Bone marrow (tissue), 2 donors: ENCODE measurements around the gene HNRNPC.
"Not testable (repeated sequence)": the region's sequence is repeated elsewhere in the genome, so short reads cannot be mapped to it uniquely, and the experiment has no call there.

Source experiments
- DNase-seq, 2 donors: peaks; one replicate each; lab custom pipeline; 2025; lab: John Stamatoyannopoulos, UW

Gene HNRNPC

DNA sequence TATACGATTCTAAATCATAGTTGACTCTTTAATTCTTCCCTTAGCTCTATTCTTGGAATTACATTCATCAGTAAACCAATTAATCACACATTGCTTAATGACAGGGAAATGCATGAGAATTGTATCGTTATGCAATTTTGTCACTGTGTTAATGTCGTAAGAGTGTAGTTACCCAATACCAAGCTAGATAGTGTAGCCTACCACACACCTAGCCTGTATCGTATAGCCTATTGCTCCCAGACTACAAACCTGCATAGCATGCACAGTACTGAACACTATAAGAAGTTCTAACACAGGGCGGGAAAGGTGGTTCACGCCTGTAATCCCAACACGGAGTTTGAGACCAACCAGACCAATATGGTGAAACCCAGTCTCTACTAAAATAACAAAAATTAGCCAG lies 24.7 kb downstream of the HNRNPC start:
- DNase-seq: peak in 1 of 2 donors; percentile 6

DNA sequence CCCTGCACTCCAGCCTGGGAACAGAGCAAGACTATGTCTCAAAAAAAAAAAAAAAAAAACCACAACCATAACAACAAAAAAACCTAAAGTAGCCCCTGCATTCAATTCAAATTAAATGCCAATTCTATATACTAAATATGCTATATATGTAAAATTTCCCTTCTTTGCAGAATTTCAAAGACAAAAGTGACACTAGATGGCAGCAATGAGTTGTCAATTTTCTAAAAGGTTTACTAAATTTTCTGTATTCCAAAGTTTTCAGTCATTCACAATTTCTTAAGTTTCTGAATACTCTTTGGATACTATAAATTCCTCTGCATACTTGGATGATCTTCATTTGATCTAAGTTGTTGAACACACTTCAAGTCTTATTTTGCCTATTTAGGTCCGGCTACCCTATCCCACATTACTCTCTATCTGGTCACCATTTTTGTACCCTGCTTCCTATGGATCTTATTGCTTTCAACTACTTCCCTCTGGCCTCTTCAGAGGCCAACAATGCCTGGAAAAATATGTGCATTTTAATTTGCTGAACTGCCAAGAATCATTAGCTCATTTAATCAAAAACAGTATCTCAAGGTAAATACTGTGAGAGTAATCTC lies 27.9 kb downstream of the HNRNPC start:
- DNase-seq: no peak

DNA sequence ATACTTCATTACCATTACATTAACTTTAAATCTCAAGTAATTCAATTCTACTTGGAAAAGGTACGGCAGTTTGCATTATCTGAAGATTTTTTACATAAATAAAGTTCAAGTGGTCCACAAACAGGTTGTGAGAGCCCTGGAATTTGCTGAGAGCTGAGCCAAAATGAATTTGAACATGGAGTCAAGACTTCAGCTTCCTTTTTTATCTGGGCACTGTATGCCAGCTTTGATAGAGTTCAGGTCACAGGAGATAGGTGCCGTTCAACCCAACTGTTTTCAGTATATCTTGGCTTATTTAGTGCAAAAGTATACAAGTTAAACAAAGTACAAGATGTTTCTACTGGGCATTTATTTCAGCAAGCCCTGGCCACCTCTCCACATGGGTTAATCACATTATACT lies 28.8 kb downstream of the HNRNPC start:
- DNase-seq: no peak

DNA sequence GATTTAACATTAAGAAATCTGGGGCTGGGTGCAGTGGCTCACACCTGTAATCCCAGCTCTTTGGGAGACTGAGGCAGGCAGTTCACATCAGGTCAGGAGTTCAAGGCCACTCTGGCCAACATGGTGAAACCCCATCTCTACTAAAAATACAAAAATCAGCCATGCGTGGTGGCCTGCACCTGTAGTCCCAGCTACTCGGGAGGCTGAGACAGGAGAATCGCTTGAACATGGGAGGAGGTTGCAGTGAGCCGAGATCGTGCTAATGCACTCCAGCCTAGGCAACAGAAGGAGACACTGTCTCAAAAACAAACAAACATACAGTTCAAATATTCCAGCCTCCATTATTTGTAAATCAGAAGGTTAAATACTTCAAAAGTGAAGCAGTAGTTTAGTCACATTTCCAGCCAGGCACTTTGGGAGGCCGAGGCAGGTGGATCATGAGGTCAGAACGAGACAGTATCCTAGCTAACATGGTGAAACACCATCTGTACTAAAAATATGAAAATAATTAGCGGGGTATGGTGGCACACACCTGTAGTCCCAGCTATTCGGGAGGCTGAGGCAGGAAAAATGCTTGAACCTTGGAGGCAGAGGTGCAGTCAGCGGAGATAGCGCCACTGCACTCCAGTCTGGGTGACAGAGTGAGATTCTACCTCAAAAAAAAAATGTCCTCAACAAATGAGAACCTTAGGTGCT lies 30.3 kb downstream of the HNRNPC start:
- no peak for DNase-seq

DNA sequence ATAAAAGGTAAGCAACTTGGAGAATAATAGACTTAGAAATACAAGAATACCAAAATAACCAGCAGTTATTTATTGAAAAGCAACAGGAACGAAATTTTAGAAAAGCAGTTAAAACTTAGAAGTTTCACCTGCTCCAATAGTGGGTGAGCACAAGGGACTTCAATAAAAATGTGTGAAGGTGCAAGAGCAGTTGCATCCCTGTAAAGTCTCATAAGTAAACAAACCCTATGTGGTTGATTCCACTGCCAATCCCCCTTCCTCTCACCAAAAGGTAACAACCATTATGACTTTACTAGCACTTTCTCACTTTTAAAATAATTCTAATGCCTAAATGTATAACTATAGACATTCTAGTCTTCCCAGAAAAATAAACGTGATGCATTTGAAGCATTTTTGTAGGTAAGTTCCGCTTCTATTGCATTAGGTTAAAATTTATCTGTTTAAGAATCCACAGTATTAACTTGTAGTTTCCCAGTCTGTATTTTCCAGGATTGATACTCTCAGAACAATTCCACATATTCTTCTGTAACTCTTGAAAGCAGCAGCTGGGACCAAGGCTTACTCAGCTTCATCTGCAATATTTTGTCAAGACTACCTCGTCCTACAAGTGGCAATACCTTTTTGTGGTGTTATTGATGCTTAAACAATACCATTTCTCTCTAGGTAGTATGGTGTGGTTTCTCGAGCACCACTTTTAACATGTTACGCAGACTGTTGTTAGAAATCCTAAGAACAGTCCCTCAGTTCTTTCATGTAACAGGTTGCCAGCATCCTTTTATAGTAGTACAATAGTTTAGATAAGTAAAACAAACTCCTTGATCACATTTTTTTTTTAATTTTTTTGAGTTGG lies 32.1 kb downstream of the HNRNPC start:
- no peak for DNase-seq

DNA sequence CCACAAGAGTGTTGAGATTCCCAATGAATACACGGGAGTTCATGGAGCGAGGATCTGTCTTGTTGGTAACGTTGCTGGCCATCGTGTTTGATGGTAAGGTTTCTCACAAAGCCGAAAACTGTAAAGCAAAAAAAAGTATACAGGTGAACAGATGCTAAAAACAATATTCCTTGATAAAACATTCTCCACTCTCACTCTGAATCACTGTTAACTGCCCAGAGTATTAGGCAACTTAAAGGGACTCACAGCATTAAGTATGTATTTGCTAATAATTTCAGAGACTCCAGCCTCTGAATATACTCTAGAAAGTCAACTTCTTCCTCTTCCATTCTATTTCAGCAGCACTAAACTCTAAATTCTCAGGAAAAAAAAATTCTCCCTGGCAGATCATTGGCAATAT lies 35.1 kb downstream of the HNRNPC start:
- no peak for DNase-seq

DNA sequence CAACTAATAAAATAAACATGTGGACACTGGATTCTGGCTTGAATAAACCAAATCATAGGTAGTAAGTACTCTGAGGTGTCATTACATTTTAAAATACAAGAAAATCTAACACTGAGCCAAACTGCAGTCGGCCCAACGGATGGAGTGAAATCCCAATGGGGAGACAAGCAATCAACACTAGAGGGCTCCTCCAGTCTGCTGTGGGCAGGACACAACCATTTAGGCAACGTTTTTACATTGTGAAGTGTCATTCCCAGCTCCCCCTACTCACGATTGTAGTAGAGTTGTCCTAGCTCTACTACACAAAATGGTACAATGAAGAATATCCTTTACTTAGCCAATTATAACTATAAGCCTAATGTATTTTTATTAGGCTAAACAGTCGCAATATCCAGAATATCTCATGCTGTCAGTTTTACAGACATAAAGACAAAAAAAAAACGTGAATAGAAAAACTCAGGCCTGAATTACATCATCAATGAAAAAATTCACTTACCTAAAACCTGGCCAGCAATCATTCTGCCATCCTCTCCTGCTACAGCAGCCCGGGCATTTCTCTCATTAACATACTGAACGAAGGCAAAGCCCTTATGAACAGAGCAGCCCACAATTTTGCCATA lies 35.7 kb downstream of the HNRNPC start:
- no peak for DNase-seq

DNA sequence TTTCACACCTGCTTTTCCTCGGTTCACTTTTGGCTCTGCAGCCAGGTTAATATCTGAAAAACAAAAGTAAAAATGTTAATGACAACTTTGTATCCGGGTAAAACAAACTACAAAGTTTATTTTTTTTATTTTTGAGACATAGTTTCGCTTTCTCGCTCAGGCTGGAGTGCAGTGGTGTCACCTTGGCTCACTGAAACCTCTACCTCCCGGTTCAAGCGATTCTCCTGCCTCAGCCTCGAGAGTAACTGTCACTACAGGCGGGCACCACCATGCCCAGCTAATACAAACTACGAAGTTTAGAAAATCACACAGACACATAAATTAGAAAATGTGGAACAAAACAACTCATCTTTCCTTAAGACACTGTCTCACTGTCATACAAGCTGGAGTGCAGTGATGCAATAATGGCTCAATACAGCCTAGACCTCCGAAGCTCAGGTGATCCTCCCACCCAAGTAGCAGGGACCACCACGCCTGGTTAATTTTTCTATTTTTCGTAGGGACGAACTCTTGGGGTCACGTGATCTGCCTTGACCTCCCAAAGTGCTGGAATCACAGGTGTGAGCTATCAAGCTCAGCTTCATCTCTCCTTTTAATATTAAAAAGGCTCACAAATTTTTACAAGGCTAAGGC lies 38.1 kb downstream of the HNRNPC start:
- no peak for DNase-seq

DNA sequence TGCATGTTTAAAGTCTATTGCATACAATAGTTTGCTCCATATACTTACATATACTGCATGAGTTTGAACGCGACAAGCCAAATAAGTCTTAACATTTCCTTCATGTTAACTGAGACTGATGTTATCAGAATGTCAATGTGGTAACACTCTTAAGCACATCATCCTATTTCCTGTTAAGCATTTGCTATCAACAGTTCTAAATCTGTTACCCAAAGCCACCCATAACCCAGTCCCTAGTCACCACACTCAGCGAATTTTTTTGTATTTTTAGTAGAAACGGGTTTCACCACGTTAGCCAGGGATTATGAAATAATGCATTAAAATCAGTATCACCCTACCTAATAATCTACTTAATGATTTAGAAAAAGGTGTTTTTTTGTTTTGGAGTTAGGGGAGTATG lies 39.4 kb downstream of the HNRNPC start:
- no peak for DNase-seq

DNA sequence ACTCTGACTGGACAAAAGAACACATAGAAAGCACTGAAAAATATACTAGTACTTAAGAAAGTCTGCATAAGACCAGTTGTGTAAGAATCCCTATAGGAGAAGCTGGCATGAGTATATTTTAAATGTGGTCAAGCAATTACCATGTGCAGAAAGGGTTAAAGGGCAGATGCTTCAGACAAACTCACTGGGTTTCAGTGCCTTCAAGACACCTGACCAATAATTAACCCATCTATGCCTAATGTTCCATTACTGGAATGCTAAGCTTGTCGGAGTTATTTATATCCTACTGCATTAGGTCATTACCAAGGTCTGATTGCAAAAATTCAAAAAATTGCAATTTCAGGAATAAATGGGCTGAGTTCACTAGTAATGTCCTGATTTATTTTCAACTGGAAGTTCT lies 41.3 kb downstream of the HNRNPC start:
- no peak for DNase-seq

DNA sequence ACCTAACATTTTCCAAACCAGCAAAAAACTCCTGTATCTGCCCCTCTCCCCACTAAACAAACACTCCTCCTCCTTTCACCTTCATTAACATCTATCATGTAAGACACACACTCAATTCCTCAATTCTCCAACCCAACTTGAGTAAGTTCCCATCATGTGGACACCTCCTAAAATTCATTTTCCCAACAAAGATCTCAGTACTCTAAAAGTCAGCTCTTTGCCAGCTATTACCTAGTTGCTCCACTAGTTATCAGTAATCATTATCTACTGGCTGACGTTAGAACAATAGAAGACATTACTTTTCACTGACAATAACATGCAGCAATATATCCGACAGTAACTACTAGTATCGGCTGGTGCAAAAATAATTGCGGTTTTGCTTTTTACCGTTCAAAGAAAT lies 42.1 kb downstream of the HNRNPC start:
- DNase-seq: no peak

DNA sequence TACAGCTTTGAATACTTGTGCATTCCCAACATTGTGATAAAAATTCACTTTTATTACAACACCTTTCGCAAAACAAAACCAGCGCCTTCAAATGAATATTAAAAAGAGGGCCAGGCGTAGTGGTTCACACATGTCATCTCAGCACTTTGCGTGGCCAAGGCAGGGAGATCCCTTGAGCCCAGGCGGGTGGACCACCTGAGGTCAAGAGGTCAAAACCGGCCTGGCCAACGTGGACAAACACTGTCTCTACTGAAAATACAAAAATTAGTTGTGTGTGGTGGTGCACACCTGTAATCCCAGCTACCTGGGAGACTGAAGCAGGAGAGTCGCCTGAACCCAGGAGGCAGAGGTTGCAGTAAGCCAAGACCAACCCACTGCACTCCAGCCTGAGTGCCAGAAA lies 42.8 kb downstream of the HNRNPC start:
- no peak for DNase-seq

DNA sequence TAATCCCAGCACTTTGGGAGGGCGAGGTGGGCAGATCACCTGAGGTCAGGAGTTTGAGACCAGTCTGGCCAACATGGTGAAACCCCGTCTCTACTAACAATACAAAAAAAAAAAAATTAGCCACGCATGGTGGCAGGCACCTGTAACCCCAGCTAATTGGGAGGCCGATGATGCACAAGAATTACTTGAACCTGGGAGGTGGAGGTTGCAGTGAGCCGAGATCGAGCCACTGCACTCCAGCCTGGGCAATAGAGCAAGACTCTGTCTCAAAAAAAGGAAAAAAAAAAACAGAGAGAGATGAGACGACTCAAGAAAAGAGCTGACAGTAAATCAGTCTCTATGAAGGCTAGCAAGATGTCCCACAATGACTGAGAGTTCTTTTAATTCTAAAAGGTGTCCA lies 44.1 kb downstream of the HNRNPC start:
- not testable (repeated sequence) for DNase-seq

DNA sequence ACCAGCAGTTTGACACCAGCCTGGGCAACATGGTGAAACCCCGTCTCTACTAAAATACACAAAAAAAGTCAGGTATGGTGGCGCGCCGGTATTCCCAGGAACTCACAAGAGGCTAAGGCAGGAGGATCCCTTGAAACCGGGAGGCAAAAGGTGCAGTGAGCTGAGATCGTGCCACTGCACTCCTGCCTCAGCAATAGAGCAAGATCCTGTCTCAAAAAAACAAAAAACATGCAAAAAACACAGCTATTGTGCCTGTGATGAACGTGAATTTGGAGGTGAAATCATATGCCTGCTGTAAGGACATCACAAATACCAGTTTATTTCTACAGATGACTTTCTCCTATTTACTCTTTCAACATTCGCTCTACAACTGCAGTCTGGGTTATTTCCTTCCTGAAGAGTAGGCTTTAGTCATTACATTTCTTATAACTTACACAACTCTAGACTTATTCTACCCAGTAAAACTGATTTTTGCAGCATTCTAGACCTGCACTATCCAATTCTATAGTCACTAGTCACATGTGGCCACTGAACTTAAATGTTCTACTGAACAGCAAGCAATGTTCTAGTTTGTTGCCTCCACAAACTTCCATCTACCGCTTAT lies 48.3 kb downstream of the HNRNPC start:
- DNase-seq: no peak

DNA sequence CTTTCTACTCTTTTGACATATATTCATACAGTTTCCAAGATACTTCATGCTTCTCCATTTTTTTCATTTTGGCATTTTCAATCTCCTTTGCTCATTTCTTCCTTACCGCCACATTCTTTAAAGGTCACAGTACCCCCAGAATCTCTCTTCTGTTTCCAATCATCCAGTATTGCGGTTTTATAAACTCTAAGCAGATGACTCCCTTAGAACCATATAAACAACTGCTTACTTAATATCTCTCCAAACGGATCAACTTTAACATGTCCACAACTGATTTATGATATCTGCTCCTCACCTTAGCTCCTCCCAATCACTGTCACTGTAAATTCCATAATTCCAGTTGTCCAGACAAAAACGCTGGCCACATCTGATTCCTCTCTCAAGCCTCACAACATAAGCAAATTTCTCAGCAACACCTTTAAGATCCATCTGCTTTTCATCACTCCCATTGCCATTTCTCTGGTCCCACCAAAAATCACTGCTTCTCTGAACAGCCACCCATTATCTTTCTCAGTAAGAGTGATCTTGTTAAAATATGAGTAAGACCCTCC lies 49.6 kb downstream of the HNRNPC start:
- DNase-seq: no peak

DNA sequence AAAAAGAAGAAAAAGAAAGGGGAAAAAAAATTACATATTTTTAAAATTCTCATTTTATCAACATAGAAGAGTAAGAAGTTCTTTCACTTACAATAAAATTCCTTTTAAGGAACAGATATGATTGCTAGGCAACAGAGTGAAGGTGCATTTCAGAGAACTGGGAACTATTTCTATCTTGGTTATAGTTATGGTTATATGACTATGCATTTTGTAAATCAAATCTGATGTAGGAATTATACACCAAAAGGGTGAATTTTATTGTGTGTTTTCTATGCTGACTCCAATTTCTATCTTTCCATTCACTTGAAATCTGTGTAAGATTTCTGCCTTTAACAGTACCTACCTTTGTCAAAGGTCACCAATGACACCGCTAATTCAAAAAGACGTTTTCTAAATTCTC lies 50.1 kb downstream of the HNRNPC start:
- no peak for DNase-seq

DNA sequence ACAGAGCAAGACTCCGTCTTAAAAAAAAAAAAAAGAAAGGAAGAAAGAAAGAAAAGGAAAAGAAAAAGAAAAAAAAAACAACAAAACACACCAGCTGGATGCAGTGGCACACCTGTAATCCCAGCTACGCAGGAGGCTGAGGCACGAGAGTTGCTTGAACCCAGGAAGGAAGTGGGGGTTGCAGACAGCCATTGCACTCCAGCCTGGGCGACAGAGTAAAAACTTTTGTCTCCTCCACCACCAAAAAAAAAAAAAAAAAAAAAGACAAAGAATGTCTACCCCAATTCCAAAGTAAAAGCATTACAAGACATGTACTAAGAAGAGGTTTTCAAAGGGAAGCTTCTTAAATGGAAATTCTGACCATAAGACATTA lies 53.4 kb downstream of the HNRNPC start:
- no peak for DNase-seq

DNA sequence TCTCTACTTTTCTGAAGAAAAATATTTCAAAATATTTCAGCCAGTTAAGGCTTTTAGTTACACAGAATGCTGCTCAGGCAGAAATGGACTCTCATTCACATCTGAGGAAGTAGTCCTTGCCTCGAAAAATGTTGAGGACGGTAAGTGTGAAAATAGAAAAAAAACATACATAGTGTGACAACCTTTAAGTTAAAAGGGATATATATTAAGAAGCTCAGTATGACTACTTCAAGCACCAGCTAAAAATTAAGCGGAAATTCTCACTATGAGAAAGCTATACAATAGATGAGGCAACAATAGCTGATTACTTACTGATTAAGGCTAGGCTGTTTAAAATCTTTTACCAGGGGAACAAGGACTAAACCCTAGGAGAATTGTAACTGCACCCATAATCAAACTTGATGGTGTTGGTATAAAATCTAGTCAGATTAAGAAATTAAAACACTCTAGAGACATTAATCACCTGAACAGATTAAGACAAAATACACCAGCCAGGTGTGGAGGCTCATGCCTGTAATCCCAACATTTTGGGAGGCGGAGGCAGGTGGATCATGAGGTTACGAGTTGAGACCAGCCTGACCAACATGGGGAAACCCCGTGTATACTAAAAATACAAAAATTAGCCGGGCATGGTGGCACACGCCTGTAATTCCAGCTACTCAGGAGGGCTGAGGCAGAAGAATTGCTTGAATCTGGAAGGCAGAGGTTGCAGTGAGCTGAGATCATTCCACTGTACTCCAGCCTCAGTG lies 53.9 kb downstream of the HNRNPC start:
- DNase-seq: no peak

DNA sequence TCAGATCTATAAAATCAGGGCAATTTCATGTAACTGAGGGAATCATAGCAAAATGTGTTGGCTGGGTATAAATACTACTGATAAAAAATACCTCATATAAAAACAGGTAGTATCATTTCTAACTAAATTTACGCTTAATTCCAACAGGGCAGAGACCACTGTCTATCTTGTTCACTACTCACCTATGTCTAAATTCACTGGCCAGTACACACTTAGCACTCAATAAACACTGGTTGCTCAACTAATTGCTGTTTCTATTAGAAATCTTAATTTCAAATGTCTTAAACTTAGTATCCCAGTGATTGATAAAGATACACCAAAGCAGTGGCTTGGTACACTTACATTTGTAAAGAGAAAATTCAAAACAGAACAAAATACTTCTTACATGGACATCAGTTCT lies 55.6 kb downstream of the HNRNPC start:
- no peak for DNase-seq

DNA sequence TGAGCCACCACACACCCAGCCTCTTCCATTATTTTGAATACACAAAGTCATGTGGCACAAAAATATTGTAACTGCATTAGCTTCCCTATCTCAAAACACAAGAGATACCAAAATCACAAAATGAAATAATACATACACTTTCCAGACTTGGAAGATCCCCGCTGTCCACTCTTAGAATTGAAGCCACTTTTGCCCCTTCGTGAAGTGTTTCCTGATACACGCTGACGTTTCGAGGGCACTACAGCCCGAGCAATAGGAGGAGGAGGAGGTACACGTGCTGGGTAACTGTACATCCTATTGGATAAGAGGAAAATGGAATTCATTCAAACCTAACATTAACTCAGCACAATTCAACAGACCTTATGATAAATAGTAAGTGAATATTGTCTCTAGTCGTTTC lies 56.4 kb downstream of the HNRNPC start:
- DNase-seq: not testable (repeated sequence)

DNA sequence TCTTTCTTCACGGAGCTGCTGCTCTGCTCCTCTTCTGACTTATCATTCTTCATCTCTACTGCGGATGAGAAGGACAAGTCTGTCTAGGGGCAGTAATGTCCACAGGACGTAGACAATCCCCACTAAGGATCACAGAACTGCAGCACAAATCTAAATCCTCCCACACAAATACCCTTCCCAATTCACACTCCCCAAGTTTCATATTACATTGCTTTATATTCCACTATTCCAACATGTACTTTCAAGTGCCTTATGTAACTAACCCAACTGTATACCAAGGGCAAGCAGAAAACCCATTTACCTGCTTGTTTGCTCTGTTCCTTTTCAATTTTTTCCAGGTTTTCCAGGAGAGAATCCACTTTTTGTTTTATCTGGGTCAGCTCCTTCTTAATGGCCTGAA lies 57.7 kb downstream of the HNRNPC start:
- DNase-seq: no peak
